ENCODE data around the gene STXBP1. TPM values are rescaled to one million over a fixed set of nuclear protein-coding genes. Genes with fewer than 3 reads are reported as not detected.
A peak's percentile ranks its signal among the peaks of the same experiment; 100 is the strongest.
"Not testable (repeated sequence)": the region's sequence is repeated elsewhere in the genome, so short reads cannot be mapped to it uniquely, and the experiment has no call there.

STXBP1 gene
- total RNA-seq, 1 experiment from 2014 or later, result 8.0 TPM

- DNase-seq (ENCODE audit: low spot score), result no peak
Measured at GRCh38 chr9:127614961-127615360, 2.9 kb downstream of the STXBP1 start.

GRCh38 chr9:127621339-127621970, 9.4 kb downstream of the STXBP1 start:
- not testable (repeated sequence) for DNase-seq (ENCODE audit: low spot score)

- DNase-seq (ENCODE audit: low spot score), result no peak
Measured at GRCh38 chr9:127626752-127627493, 14.8 kb downstream of the STXBP1 start.

DNA sequence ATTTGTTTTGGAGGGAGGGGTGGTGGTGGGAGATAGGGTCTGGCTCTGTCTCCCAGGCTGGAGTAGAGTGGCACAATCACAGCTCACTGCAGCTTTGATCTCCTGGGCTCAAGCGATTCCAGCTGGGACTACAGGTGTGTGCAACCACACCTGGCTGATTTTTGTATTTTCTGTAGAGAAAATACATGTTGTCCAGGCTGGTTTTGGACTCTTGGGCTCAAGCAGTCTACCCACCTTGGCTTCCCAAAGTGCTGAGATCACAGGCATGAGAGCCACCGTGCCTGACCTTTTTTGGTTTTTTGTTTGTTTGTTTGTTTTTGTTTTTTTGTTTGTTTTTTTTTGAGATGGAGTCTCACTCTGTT, 15.4 kb downstream of the STXBP1 start:
- no peak for DNase-seq (ENCODE audit: low spot score)

DNA sequence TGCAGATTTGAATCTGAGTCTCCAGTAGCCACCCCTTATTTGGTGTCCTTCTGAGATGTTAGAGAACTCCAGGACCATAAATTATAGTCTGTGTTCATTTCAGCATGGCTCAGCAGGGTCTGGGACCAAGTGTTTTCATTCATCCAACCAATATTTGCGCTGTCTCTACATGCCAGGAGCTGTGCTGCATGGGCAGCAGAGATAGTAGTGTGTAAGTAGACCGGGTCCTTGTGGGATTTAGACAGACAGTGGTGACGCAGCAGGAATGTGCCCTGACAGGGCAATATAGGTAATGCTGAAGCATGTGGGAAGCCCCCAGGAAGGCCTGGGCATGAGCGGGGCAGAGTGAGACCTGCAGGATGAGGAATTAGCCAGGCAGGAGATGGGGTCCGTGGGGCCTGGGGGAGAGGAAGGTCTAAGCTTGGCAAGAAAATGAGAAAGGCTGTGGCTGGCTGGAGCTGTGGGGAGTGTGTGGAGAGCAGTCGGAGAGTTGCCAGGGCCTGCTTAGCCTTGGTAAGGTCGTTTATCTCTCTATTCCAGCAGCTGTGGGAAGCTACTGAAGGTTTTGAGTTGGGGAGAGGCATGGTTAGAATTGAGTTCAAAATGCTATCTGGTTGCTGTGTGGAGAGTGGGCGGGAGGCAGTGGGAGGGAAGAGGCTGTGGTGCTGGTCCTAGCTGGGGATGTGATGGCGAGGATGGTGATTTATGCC, 16.8 kb downstream of the STXBP1 start:
- no peak for DNase-seq (ENCODE audit: low spot score)

DNA sequence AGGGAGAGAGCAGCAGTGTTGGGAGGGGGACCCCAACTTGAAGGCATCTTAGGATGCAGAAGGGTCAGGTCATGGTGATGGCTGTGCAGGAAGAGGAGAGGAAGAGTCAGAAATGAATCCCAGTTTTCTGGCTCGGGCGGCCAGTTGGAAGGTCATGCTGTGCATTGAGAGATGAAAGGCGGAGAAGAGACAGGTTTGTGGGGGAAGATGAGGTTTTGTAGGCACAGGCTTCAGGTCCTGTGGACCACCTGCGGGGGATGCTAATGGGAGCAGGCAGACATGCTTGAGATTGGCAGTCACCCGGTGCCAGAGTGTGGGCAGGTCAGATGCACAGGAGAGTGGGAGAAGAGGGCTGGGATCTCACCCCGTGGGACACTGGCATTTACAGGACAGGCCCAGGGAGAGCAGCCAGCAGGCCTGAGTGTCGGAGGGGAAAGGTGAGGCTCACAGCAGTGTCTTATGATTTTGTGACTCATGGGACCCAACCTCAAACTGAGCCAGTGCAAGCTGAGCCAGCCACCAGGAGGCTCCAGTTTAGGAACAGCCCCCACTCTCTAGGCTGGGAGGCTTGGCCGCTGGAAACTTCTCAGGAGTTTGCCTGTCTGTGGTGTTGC, 17.5 kb downstream of the STXBP1 start:
- DNase-seq (ENCODE audit: low spot score), result no peak

DNA sequence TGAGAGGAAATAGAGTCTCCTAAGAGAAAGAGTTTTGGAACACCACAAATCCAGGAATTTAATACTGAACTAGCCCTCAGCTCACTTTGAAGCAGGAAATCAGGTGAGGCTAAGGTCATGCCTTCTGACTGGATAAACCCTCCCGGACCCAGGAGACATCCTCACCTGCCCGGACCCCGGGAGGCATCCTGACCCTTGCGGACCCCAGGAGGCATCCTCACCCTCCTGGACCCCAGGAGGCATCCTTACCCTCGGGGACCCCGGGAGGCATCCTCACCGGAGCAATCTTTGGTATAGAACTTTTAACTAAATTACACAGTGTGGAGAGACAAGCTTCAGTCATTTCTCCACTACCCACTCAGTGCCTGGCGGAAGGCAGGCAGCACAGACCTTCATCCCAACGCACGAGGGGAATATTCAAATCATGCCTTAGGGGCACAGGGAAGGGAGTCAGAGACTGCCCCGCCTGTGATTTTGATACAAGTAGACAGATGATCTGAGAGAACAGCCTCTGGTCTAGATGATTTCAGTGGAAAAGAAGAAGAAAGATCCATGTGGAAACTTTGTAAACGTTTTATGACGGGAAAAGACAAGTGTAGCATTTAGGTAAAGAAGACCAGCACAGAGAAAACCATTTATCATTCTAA, 21.3 kb downstream of the STXBP1 start:
- no peak for DNase-seq (ENCODE audit: low spot score)

DNA sequence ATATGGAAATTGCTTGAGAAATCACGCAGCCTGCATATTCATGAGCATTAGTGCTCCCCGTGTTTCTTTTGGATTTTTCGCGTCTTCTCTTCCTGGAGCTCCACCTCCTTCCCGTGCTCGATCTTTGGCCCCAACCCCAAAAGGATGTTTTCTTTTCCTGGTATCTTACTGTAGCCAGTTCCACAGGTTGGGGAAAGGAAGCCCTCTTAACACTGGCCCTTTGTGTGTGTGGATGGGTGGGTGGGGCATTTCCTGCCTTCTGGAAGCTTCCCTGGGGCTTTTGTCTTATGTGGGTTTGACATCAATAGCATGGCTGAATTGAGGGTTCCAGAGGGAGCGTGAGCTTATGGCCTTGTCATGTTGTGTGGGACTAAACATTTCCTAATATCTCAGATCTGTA, 21.9 kb downstream of the STXBP1 start:
- peak; percentile 64 for DNase-seq (ENCODE audit: low spot score)

DNA sequence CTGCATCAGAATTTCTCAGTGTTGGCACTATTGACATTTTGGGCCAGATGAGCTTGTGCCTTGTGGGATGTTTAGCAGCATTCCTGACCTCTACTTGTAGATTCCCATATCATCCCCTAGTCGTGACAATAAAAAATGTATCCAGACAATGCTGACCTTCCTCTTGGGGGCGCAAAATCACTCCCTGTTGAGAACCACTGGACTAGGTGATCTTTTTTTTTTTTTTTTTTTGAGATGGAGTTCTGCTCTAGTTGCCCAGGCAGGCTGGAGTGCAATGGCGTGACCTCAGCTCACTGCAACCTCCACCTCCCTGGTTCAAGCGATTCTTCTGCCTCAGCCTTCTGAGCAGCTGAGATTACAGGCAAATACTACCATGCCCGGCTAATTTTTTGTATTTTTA, 22.6 kb downstream of the STXBP1 start:
- DNase-seq (ENCODE audit: low spot score), result peak; percentile 28

DNA sequence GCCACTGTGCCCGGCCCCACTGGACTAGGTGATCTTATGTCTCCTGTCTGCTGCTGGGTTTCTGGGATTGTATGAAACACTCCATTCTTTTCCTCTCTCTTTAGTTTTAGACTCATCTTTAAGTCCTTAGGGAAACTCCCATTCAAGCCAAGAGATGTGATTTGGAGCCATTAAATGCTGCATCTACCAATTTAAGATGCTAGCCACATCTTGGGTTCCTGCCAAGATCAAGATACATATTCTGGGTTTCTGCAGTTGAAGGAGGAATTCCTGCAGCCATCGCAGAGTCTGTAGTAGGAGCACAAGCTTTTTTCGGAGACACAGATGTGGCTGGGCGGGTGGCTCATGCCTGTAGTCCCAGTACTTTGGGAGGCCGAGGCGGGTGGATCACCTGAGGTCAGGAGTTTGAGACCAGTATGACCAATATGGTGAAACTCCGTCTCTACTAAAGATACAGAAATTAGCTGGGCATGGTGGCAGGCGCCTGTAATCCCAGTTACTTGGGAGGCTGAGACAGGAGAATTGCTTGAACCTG, 23.2 kb downstream of the STXBP1 start:
- DNase-seq (ENCODE audit: low spot score), result no peak

DNA sequence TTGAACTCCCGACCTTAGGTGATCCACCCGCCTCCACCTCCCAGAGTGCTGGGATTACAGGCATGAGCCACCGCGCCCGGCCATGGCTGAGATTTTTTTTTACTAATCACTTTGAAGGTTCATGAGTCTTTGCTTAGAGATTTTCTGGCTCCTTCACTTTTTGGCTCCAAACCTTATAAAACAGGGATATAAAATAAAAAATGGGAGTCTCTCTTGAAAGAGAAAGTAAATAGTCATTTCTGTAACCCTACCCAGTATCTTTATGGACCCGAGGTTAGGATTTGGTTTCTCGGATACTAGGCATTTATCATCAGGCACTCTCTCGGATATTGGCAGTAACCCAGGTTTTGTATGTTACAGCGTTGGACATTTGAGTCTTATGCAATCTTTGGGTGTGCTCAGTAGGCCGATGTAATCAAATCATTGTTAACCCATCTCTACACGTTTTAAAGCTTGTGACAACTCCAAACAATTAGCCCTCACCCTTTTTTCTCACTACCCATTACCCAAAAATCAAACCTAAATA, 25.3 kb downstream of the STXBP1 start:
- DNase-seq (ENCODE audit: low spot score), result peak; percentile 57

DNA sequence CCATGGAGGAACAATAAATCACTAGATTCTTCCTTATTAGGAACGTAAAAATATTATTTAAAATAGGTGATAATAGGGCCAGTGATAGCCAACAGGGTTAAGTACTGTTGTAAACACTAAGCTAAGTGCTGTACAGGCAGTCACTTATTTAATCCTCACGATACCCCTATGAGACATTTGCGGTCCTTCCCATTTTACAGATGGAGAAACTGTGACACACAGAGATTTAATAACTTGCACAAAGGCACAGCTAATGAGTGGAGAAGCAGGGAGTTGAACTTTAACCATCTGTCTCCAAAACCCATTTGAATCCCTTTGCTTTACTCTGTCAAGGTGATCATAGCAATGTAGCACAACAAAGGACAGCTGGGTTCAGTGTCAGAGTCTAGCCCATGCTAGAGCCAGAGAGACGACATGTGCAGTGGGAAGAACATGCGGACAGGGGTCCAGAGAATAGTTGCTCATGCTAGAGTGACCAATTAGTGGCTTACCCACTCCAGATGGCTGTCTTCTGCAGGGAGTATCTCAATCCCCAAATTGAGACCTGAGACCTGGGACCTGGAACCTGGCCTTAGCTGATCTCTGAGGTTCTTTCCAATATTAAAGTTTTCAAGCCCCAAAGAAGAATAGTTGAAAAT, 28.9 kb downstream of the STXBP1 start:
- DNase-seq (ENCODE audit: low spot score), result no peak

- DNase-seq (ENCODE audit: low spot score), result no peak
Measured at GRCh38 chr9:127642082-127642740, 30.1 kb downstream of the STXBP1 start.

GRCh38 chr9:127644146-127644827, 32.2 kb downstream of the STXBP1 start:
- no peak for DNase-seq (ENCODE audit: low spot score)

GRCh38 chr9:127644943-127645342, 32.9 kb downstream of the STXBP1 start:
- no peak for DNase-seq (ENCODE audit: low spot score)

DNA sequence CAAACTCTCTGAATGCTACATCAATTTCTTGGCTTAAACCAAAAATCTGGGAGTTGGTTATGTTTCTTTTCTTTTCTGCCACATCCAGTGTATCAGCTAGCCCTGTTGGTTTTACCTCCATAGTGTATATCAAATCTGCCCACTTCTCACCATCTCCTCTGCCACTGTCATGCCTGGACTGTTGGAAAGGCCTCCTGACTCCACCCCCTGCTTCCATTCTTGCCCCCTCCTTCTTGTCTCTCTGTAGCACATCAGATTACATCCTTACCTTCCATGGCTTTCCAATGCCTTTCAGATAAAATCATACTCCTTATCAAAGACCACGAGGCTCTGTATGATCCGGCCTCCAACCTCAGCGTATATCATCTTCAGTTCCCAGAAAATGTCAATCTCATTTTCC, 35.4 kb downstream of the STXBP1 start:
- no peak for DNase-seq (ENCODE audit: low spot score)

DNA sequence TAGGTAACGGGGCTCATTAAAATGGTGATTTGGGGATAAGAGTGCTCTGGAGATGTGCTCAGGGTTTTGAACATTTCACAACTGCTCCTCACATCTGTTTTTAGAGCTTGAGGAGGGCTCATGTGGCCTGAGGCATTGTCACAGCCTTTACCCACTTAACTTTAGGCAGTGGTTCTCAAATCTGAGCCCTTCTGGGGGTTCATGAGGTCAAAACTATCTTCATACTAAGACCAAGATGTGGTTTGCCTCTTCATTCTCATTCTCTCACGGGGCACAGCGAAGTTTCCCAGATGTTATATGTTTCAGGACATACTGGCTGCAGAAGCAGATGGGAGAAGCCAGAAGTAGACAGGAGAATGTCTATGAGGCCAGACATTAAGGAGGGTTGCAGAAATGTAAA, 38.4 kb downstream of the STXBP1 start:
- no peak for DNase-seq (ENCODE audit: low spot score)

- DNase-seq (ENCODE audit: low spot score), result no peak
Measured at GRCh38 chr9:127651697-127652610, 39.9 kb downstream of the STXBP1 start.

DNA sequence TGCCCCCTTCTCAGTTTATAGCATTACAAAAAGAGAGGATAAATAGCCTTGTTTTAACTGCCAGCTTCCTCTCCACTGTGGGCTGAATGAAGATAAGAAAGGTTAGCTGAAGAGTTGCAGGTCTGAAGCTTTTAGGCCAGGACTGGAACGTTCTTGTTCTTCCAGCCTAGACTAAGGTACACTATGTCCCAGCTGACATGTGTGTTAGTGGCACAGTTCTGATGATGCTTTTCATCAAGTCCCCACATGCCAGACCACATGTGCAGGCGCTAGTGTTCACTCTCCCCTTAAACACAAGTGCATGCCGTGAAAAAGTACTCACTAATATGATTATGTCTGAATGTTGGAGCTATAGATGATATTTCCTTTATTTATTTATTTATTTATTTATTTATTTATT, 40.7 kb downstream of the STXBP1 start:
- DNase-seq (ENCODE audit: low spot score), result no peak

Data from HT-29 (cell line).